ENCODE measurements around the gene UPF3A. TPM values are rescaled to one million over a fixed set of nuclear protein-coding genes. Genes with fewer than 3 reads are reported as not detected.
"Not testable (repeated sequence)": the region's sequence is repeated elsewhere in the genome, so short reads cannot be mapped to it uniquely, and the experiment has no call there.

Gene UPF3A
- total RNA-seq, 1 experiment from 2014 or later = 23.6 TPM

- DNase-seq (ENCODE audit: low read depth) = peak; percentile 24
These were observed 52.5 kb downstream of the UPF3A start for GRCh38 chr13:114333881-114334280.

- no peak for DNase-seq (ENCODE audit: low read depth)
These were observed 53.1 kb downstream of the UPF3A start for GRCh38 chr13:114334305-114335053.

- DNase-seq (ENCODE audit: low read depth) = not testable (repeated sequence)
These were observed 55.1 kb downstream of the UPF3A start for GRCh38 chr13:114336457-114336856.

GRCh38 chr13:114338959-114339358 lies 57.6 kb downstream of the UPF3A start:
- no peak for DNase-seq (ENCODE audit: low read depth)

GRCh38 chr13:114339857-114340534 lies 58.6 kb downstream of the UPF3A start:
- DNase-seq (ENCODE audit: low read depth) = peak; percentile 71

- no peak for DNase-seq (ENCODE audit: low read depth)
These were observed 59.8 kb downstream of the UPF3A start for GRCh38 chr13:114341003-114341777.

GRCh38 chr13:114347256-114347655 lies 65.9 kb downstream of the UPF3A start:
- not testable (repeated sequence) for DNase-seq (ENCODE audit: low read depth)

- peak; percentile 38 for DNase-seq (ENCODE audit: low read depth)
These were observed 71.4 kb downstream of the UPF3A start for GRCh38 chr13:114352763-114353162.

- not testable (repeated sequence) for DNase-seq (ENCODE audit: low read depth)
These were observed 72.0 kb downstream of the UPF3A start for GRCh38 chr13:114353382-114353781.

Small RNA genes lying within 50 kb of the gene (small RNA-seq; reads per million reads assigned to genes)
- gene MIR4502 (not detected), gene MIR548AR (not detected)

Other genes with a start within 250 kb of the UPF3A start
- gene RASA3, start 149.0 kb upstream of the UPF3A start, total RNA-seq (2014; rRNA removed; shearing (Covaris generic)) = 37.8 and 41.7 TPM in 2 replicates
- gene CFAP97D2, start 102.3 kb upstream of the UPF3A start, total RNA-seq (2014; rRNA removed; shearing (Covaris generic)) = not detected in 2 replicates
- gene CDC16, start 46.7 kb upstream of the UPF3A start, total RNA-seq (2014; rRNA removed; shearing (Covaris generic)) = 36.7 and 57.6 TPM in 2 replicates
- gene CHAMP1, start 32.9 kb downstream of the UPF3A start, total RNA-seq (2014; rRNA removed; shearing (Covaris generic)) = 25.4 and 26.3 TPM in 2 replicates

Measured in HT1080 (cell line).